ENCODE results near the gene SRRM2.

SRRM2 gene

GRCh38 chr16:2761472-2761871, 9.0 kb downstream of the SRRM2 start:
- DNase-seq (ENCODE audit: low read depth in 1 of 2, low spot score in 1 of 2), result no peak

DNA sequence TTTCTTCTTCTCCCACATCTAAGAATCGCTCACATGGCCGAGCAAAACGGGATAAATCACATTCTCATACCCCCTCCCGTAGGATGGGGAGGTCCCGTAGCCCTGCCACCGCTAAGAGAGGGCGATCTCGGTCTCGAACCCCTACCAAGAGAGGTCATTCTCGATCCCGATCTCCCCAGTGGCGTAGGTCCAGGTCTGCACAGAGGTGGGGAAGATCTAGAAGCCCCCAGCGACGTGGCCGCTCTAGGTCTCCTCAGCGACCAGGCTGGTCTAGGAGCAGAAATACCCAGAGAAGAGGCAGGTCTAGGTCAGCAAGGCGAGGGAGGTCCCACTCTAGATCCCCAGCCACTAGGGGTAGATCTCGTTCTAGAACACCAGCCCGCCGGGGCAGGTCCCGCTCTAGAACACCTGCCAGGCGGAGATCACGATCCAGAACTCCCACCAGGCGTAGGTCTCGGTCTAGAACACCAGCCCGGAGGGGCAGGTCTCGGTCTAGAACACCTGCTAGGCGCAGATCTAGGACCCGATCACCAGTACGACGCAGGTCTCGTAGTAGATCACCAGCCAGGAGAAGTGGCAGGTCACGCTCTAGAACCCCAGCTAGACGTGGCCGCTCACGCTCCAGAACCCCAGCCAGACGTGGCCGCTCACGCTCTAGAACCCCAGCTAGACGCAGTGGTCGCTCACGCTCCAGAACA, 9.6 kb downstream of the SRRM2 start:
- no peak for DNase-seq (ENCODE audit: low read depth in 1 of 2, low spot score in 1 of 2)

GRCh38 chr16:2762711-2763110, 10.3 kb downstream of the SRRM2 start:
- no peak for DNase-seq (ENCODE audit: low read depth in 1 of 2, low spot score in 1 of 2)

DNA sequence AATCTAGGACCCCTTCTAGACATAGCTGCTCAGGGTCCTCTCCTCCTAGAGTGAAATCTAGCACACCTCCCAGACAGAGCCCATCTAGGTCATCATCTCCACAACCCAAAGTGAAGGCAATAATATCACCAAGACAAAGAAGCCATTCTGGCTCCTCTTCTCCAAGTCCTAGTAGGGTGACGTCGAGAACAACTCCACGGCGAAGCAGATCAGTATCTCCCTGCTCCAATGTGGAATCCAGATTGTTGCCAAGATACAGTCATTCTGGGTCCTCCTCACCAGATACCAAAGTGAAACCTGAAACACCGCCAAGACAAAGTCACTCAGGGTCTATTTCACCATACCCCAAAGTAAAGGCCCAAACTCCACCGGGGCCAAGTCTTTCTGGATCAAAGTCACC, 10.7 kb downstream of the SRRM2 start:
- DNase-seq (ENCODE audit: low read depth in 1 of 2, low spot score in 1 of 2), result no peak

DNA sequence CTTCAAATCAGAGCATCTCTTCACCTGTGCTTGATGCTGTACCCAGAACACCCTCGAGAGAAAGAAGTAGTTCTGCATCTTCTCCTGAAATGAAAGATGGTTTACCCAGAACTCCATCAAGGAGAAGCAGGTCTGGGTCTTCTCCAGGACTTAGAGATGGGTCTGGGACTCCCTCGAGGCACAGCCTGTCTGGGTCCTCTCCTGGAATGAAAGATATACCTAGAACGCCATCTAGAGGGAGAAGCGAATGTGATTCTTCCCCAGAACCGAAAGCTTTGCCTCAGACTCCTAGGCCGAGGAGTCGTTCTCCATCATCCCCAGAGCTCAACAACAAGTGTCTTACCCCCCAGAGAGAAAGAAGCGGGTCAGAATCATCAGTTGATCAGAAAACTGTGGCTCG, 12.3 kb downstream of the SRRM2 start:
- no peak for DNase-seq (ENCODE audit: low read depth in 1 of 2, low spot score in 1 of 2)

- no peak for DNase-seq (ENCODE audit: low read depth in 1 of 2, low spot score in 1 of 2)
Observed at GRCh38 chr16:2765462-2766404, 13.3 kb downstream of the SRRM2 start.

GRCh38 chr16:2766430-2767139, 14.1 kb downstream of the SRRM2 start:
- no peak for DNase-seq (ENCODE audit: low read depth in 1 of 2, low spot score in 1 of 2)

DNA sequence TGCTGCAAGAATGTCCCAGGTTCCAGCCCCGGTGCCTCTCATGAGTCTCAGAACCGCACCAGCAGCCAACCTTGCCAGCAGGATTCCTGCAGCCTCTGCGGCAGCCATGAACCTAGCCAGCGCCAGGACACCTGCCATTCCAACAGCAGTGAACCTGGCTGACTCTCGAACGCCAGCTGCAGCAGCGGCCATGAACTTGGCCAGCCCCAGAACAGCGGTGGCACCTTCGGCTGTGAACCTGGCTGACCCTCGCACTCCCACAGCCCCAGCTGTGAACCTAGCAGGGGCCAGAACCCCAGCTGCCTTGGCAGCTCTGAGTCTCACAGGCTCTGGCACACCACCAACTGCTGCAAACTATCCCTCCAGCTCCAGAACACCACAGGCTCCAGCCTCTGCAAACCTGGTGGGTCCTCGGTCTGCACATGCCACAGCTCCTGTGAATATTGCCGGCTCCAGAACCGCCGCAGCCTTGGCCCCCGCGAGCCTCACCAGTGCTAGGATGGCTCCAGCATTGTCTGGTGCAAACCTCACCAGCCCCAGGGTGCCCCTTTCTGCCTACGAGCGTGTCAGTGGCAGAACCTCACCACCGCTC, 14.8 kb downstream of the SRRM2 start:
- DNase-seq (ENCODE audit: low read depth in 1 of 2, low spot score in 1 of 2), result no peak

GRCh38 chr16:2767891-2768290, 15.5 kb downstream of the SRRM2 start:
- DNase-seq (ENCODE audit: low read depth in 1 of 2, low spot score in 1 of 2), result no peak

DNA sequence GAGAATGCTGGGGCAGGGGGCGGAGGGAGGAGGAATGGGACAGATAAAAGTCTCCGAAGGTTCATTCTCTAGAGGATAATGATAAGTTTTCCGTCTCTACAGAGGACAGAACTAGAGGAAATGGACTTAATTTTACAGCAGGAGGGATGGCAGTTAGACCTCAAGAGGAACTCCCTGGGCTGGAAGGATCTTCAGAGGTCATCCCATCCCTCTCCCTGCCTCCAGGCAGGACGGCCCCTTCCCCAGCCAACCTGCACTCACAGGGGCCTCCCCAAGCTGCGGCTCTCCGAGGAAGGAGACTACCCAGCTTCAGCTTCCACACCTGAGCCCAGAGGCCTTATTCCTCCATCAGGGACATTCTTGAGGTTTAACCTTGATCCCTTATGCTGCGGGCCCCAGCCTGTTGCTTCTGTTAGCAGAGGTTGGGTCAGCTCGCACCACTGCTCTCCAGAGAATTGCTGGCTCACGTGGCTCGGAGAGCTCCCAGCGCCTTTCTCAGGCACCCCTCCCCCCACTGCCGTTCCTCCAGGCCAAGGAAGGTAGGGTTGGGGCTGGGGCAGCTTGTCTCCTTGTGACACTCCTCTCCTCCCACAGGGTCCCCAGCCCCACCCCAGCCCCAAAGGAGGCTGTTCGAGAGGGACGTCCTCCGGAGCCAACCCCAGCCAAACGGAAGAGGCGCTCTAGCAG, 16.1 kb downstream of the SRRM2 start:
- no peak for DNase-seq (ENCODE audit: low read depth in 1 of 2, low spot score in 1 of 2)

- no peak for DNase-seq (ENCODE audit: low read depth in 1 of 2, low spot score in 1 of 2)
Observed at GRCh38 chr16:2769100-2769529, 16.7 kb downstream of the SRRM2 start.

- DNase-seq (ENCODE audit: low read depth in 1 of 2, low spot score in 1 of 2), result no peak
Observed at GRCh38 chr16:2769675-2770056, 17.2 kb downstream of the SRRM2 start.

GRCh38 chr16:2770057-2770951, 17.9 kb downstream of the SRRM2 start:
- no peak for DNase-seq (ENCODE audit: low read depth in 1 of 2, low spot score in 1 of 2)

DNA sequence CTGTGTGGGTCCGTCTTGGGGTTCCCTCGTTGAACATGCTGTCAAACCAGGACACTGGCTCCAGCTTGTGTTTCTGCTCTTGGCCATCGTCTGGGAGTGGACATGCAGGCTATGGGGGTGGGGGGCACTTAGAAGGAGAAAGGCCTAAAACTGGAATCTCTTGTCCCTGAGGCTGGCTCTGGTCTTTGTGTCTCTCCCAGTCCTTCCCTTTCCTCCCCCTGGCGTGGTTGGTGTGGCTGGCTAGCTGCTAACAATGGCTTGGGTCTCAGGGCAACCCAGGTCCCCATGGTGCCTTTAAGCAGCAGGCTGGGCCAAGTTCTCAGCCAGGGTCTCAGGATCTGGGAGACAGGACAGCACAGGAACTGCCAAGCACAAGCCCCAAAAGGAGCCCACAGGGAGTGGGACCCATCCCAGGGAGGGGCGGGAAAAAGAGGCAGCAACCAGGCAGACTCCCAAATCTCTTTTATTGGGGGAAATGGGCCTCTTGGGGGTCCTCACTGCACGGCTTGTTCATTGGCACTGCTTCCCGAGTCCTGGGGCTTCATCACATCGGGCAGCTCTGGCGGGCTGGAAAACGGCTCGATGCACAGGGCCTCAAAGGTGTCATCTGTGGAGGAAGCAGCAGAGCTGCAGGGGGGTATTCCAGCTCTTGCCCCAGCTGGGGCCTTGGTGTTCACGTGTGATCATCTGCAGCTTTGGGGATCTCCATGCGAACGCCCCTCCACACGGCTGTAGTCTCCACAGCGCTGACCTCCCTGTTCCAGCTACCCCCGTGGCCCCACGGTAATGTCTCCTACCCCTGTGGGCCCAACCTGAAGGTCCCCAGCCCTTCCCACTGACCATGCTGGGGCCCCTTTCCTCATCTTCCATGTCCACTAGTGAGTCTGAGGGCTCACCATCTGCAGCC, 19.3 kb downstream of the SRRM2 start:
- DNase-seq (ENCODE audit: low read depth in 1 of 2, low spot score in 1 of 2), result no peak

GRCh38 chr16:2773188-2773968, 20.9 kb downstream of the SRRM2 start:
- no peak for DNase-seq (ENCODE audit: low read depth in 1 of 2, low spot score in 1 of 2)

DNA sequence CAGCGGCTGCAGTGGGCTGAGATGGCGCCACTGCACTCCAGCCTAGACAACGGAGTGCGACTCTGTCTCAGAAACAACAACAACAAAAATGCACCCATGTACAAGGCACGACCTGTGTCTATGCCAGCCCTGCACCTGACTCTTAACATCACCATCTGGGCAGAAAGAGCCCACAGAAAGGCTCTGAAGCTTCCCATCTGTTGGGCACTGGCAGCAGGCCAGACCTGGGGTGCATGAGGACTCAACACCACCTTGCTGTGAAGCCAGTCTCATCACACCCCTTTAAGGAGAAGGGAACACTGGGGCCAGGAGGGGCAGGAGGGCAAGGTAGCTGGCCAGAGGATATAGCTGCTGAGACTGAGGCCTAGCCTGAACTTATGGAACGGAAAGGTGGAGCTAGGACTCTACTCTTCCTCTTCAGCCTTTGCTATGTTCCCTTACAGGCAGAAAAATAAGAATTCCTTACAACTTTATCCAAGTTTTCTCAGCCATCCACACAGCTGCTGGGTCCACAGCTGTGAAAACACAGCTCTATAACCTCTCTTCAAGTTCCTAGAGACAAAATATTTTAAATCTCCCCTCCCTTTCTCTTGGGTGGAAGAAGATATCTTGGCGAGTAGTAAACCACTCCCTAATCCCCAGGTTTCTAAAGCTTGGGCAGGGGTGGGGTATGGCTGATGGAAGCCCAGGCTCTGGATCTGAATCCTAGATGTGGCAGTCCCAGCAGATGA, 21.9 kb downstream of the SRRM2 start:
- no peak for DNase-seq (ENCODE audit: low read depth in 1 of 2, low spot score in 1 of 2)

DNA sequence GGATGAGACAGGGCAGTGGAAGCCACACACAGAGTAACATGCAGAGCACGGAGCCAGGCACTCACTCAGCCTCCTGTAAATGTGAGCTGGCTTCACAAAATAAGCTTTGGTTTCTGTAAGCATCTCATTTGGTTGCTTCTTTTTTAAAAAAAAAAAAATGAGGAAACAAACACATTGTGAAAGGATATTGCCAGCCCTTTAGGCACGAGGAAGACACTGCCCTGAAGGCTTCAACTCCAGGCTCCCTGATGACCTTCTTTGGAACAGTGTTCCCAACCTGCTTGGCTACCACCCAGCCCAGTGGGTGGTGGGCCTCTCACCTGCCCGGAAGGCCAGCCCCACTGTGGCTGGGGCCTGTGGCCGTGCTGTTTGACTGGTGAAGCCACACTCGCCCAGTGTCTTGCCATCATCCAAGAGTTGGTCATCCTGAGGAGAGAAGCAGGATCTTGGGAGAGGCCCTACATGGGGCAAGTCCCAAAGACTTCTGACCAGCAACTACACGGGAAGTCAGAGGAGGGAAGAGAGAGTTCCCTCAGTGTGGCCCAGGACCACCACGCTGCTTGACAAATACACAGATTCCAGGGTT, 22.8 kb downstream of the SRRM2 start:
- DNase-seq (ENCODE audit: low read depth in 1 of 2, low spot score in 1 of 2), result no peak
